Dedifferentiated amniotic fluid mesenchymal stem cell (primary cell): ENCODE data around the gene DNER.

Experiments
- DNase-seq: peaks from one replicate; pipeline ENCODE4 v3.0.0-alpha.2; 2016; ENCODE audit errors: extremely low spot score

DNER gene

DNA sequence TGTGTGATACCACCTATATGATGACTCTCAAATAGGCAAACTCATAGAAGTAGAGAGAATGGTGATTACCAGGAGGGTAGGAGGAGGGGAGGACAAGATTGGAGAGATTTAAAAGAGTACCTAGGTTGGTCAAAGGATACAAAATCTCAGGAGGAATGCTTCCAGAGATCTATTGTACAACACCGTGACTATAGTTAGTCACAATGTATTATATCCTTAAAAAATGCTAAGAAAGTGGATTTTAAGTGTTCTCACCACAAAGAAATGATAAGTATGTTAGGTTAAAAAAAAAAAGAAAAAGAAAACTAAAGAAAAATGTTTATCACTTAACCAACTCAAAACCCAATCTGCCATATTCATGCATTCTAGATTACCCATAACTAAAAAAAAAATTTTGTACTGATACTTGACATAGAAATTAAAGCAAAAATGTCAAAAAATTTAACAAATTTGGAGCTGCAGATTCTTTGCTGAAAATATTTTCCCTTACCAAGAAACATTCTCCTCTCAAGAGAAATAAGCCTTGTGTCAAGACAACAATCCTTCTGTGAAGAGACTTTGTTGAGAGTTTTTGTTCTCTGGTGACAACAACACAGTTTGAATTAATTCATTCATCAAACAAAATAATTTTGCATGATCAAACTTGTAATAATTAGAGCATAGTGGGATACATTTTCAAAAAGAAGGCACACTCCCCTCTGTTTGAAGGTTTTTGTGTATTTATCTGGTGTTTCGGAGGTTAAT, 213.1 kb downstream of the DNER start:
- DNase-seq: no peak

- no peak for DNase-seq
These were observed 222.3 kb downstream of the DNER start for GRCh38 chr2:229492034-229492433.

- no peak for DNase-seq
These were observed 224.2 kb downstream of the DNER start for GRCh38 chr2:229490167-229490566.

DNA sequence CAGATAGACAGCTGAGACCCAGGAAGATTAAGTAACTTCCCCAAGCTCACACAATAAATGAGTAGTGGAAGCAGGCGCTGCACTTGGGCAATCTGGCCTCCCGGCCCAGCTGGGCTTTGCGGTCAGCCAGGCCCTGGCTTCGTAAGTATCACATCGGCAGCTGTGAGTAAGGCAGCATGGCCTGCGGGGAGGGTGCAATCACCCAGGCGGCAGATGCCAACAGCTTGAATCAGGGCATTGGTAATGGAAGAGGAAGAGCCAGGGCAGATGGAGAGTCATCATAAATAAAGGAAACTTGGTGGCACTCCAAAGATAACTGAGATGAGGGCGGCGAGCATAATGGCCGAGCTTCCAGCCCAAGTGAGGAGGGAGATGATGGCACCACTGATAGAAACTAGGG, 225.3 kb downstream of the DNER start:
- no peak for DNase-seq

- no peak for DNase-seq
These were observed 226.1 kb downstream of the DNER start for GRCh38 chr2:229488232-229488631.

- no peak for DNase-seq
These were observed 227.7 kb downstream of the DNER start for GRCh38 chr2:229486673-229487072.

- no peak for DNase-seq
These were observed 228.5 kb downstream of the DNER start for GRCh38 chr2:229485857-229486256.

- DNase-seq: no peak
These were observed 237.0 kb downstream of the DNER start for GRCh38 chr2:229477269-229477755.

GRCh38 chr2:229475778-229476177, 238.6 kb downstream of the DNER start:
- DNase-seq: no peak

DNA sequence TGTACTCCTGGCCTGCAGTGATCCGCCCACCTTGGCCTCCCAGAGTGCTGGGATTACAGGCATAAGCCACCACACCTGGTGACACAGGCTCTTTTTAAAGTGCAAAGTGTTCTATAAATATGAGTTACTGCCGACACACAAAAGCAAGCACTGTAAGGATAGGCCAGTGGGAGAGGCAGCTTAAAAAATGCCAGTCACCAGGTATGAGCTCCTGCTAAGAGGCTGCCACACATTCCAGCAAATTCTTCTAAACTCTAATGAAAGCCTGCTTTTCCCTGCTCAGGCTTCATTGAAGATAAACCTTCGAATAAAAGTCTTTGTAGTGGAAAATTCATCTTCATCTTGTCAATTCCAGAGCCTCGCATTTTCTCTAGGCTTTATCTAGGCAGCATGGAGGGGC, 240.2 kb downstream of the DNER start:
- DNase-seq: no peak

GRCh38 chr2:229470781-229471180, 243.6 kb downstream of the DNER start:
- no peak for DNase-seq

GRCh38 chr2:229467783-229468182, 246.6 kb downstream of the DNER start:
- no peak for DNase-seq

GRCh38 chr2:229463841-229464346, 250.5 kb downstream of the DNER start:
- no peak for DNase-seq

DNA sequence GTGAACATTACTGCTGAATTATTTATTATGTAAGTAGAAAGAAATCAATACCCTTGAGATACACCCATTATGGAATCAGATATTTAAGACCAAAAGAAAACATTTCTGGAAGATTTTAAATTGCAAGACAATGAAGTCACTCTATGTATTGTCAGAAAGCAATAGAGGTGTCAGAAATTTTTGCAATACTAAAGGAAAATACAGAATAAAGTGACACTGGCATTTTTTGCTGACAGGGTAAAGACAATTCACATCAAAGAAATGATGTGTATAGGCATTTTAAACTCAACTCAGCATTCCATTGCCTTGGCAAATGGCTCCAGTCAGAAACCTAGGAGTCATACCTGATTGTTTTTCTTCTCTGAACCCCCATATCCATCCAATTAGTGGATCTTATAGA, 252.2 kb downstream of the DNER start:
- DNase-seq: no peak

- no peak for DNase-seq
These were observed 258.3 kb downstream of the DNER start for GRCh38 chr2:229456091-229456490.

DNA sequence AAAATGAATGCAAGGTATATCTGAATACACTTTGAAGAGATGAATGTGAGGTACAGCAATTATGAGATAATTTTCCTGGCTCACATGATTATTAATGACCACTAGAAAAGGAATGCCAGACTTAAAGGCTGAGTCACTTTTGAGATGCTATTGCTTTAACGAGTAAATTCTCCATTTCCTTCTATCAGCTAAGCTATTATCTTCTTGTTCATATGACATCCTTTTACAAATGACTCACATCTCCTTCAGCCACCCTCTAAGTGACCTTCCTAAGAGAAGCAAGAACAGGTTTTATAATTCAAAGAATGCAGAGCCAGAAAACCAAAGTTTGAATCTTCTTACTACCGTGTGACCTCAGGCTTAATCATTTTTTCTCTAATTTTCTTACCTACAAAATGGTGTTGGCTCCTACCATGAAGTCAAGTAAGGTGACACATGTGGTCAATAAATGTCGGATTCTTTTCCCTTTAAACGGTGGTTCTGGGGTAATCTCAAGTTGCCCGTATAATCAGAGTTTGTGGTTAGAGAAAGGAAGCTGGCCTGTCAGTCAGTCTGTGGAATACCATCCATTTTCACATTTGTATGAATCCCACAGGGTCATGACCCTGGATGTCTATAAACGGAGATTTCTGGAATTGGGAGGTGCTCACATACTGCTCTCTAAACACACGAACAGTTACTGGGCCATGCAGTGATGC, 259.3 kb downstream of the DNER start:
- peak; percentile 40 for DNase-seq

DNA sequence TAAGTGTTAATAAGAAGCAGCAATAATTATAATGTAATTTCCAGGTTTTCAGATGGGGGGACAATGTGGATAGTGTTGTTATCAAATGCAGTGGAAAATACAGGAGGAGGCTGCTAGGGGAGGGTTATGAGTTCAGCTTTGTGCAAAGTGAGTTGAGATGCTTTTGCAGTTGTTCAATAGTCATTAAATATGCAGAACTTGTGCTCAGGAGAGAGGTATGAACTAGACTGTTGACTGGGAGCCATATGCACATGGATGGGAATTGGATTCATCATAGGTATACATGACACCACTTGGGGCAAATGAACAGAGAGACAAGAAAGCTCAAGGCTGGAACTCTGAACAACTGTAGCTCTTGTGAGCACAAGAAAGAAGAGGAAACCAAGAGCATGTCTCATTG, 261.1 kb downstream of the DNER start:
- DNase-seq: no peak

DNA sequence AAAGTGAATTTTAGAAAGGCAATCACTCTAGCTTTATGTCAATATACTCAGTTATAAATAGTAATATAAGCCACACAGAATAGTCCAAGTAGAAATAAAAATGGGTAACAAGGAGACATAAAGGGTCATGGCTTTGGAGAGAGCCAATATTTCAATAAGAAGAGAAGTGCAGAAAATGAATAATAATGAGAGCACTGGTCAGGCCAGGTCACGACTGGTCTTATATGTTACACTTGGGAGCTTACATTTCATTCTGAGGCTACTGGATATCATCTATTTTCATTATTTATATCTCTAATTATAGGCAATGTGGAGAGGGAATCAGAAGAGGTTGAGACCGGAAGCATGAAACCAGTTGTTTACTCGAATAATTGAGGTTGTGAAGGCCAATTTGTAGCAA, 262.5 kb downstream of the DNER start:
- DNase-seq: no peak

DNA sequence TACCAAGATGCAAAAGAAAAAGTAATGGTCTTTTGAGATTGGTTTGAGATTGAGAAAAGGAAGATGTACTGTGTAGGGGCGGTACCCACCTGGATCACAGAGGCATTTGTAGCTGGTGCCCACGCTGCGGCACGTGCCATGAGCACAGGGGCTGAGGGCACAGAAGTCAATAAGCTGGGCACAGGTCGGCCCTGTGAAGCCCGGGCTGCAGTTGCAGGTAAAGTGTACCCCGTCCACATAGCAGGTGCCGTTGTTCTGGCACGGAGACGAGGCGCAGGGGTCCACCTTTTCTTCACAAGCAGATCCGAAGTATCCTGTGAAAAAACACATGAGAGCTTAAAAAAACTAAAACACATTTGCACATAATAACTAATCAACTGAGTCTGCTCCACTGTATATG, 267.1 kb downstream of the DNER start:
- DNase-seq: no peak

- no peak for DNase-seq
These were observed 268.0 kb downstream of the DNER start for GRCh38 chr2:229446350-229446749.

DNA sequence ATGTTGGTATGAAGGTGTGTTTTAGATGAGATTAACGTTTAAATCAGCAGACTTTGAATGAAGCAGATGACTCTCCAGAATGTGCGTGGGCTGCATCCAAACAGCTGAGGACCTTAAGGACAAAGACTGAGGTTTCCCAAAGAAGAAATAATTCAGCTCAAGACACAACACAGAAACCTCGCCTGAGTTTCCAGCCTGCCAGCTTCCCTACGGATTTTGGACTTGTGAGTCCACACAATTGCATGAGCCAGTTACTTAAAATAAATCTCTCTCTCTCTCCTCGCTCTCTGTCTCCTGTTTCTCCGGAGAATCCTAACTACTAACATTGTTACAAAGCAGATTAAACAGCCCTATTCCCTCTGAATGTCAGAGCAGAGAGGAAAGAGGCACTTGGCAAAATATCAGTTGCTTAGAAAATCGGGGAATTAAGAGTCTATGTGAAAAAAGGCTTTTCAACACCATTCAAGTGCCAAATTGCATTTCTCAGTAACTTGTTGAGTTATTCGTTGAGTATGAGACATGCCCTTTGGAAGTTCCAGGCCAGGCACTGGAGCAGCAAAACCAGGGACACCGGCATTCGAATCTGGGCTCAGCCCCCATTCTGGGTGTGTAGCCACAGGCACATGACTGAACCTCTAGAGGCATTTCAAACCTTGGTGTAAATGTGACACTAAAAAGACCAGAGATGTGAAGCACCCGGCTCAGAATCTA, 268.7 kb downstream of the DNER start:
- DNase-seq: no peak

- DNase-seq: peak; percentile 87
These were observed 269.3 kb downstream of the DNER start for GRCh38 chr2:229445019-229445418.
